ENCODE data around the gene TRIM28. TPM values are rescaled to one million over a fixed set of nuclear protein-coding genes. Genes with fewer than 3 reads are reported as not detected.

Gene TRIM28
- total RNA-seq, 2 experiments from 2014 or later: 481 to 758 TPM

- H3K9me3 Mint-ChIP-seq (ENCODE audit: low read depth): no peaks in the 10 kb centered on the region
- peaks cover 65% of the 10 kb centered on the region for H3K4me1 Mint-ChIP-seq
- no peaks in the 10 kb centered on the region for H3K27me3 Mint-ChIP-seq
- peak; percentile 37 for DNase-seq
- peaks cover 53% of the 10 kb centered on the region for H3K36me3 Mint-ChIP-seq (ENCODE audit: low read depth)
- ChIA-PET POLR2A (interaction anchor here (1.0 to 1.5 kb wide), 2 partner anchors 14 to 37 kb away, joined by 3 to 5 read pairs; partner anchors contain the start of genes TRIM28 and ZBTB45), CTCF (interaction anchor here (0.5 to 2.7 kb wide), 4 partner anchors 11 to 253 kb away, joined by 3 to 22 read pairs (median 3); partner anchors contain the start of gene ZBTB45)
- peak overlapping the region; percentile 92 for H3K4me3 Mint-ChIP-seq
- no peak for ATAC-seq
- intact Hi-C loops (cut with DNase I, micrococcal nuclease): loop anchor here (1.0 to 2.0 kb wide), 6 partner anchors 13 to 374 kb away; partner anchors contain the start of genes TRIM28 (in 1 of the 2), ZBTB45 (in 1 of the 2), ZNF274 (in 1 of the 2) and ZNF446 (in 1 of the 2)
- H3K27ac Mint-ChIP-seq: peak overlapping the region; percentile 94
Observed at GRCh38 chr19:58557221-58558065, 13.6 kb downstream of the TRIM28 start.

GRCh38 chr19:58558066-58558622 lies 14.3 kb downstream of the TRIM28 start, which contains the start of gene UBE2M:
TSS of gene UBE2M (minus strand) at chr19:58558611. CDS start at chr19:58558381, 230 bp downstream.
- intact Hi-C loops (cut with DNase I, micrococcal nuclease): loop anchor here (1.0 to 2.0 kb wide), 6 partner anchors 13 to 375 kb away; partner anchors contain the start of genes TRIM28 (in 1 of the 2), ZBTB45 (in 1 of the 2), ZNF274 (in 1 of the 2) and ZNF446 (in 1 of the 2)
- DNase-seq (peak; percentile 82), ATAC-seq (no peak)
- peak within 1 kb of the TSS; percentile 100 for H3K27ac Mint-ChIP-seq
- POLR2A ChIA-PET: interaction anchor here (1.0 to 1.5 kb wide), 2 partner anchors 14 to 38 kb away, joined by 3 to 5 read pairs; partner anchors contain the start of genes TRIM28 and ZBTB45
- no peaks in the 10 kb centered on the region for H3K27me3 Mint-ChIP-seq
- no peaks in the 10 kb centered on the region for H3K9me3 Mint-ChIP-seq (ENCODE audit: low read depth)
- CTCF ChIA-PET: interaction anchor here (1.3 to 2.7 kb wide), 2 partner anchors 8 to 39 kb away, joined by 4 to 22 read pairs; partner anchors contain the start of gene ZBTB45
- H3K36me3 Mint-ChIP-seq (ENCODE audit: low read depth): peaks cover 48% of the 10 kb centered on the region
- peak within 1 kb of the TSS; percentile 92 for H3K4me3 Mint-ChIP-seq
- peaks cover 62% of the 10 kb centered on the region for H3K4me1 Mint-ChIP-seq

- peaks cover 65% of the 10 kb centered on the region for H3K4me1 Mint-ChIP-seq
- H3K36me3 Mint-ChIP-seq (ENCODE audit: low read depth): peaks cover 44% of the 10 kb centered on the region
- H3K4me3 Mint-ChIP-seq: peak overlapping the region; percentile 92
- H3K27me3 Mint-ChIP-seq: no peaks in the 10 kb centered on the region
- no peaks in the 10 kb centered on the region for H3K9me3 Mint-ChIP-seq (ENCODE audit: low read depth)
- DNase-seq (peak; percentile 100), ATAC-seq (peak; percentile 69)
- H3K27ac Mint-ChIP-seq: peak overlapping the region; percentile 100
- ChIA-PET CTCF (interaction anchor here (1.0 to 2.7 kb wide), 4 partner anchors 8 to 45 kb away, joined by 3 to 22 read pairs (median 5); partner anchors contain the start of gene ZBTB45), POLR2A (interaction anchor here (0.6 to 2.4 kb wide), 8 partner anchors 12 to 375 kb away, joined by 3 to 12 read pairs (median 7); partner anchors contain the start of genes MZF1, TRIM28 and ZBTB45)
- intact Hi-C loops (cut with DNase I, micrococcal nuclease): loop anchor here (1.0 to 2.0 kb wide), 12 partner anchors 14 to 375 kb away; partner anchors contain the start of genes MZF1 (in 1 of the 2), RPS5 (in 1 of the 2), TRIM28 (in 1 of the 2) and ZBTB45 (in 1 of the 2)
Observed at GRCh38 chr19:58558623-58559274, 14.9 kb downstream of the TRIM28 start.

GRCh38 chr19:58559275-58560006 lies 15.6 kb downstream of the TRIM28 start:
- Mint-ChIP-seq H3K36me3 (ENCODE audit: low read depth) (peaks cover 38% of the 10 kb centered on the region), H3K4me3 (peak overlapping the region; percentile 92), H3K27me3 (no peaks in the 10 kb centered on the region), H3K27ac (peak overlapping the region; percentile 100), H3K4me1 (peaks cover 67% of the 10 kb centered on the region), H3K9me3 (ENCODE audit: low read depth) (no peaks in the 10 kb centered on the region)
- intact Hi-C loops (cut with DNase I, micrococcal nuclease): loop anchor here (1.0 to 2.0 kb wide), 7 partner anchors 13 to 178 kb away; partner anchors contain the start of genes MZF1 (in 1 of the 2), RPS5 (in 1 of the 2), TRIM28 (in 1 of the 2) and ZNF324 (in 1 of the 2)
- POLR2A ChIA-PET: interaction anchor here (0.6 to 2.4 kb wide), 6 partner anchors 12 to 376 kb away, joined by 3 to 12 read pairs (median 9); partner anchors contain the start of genes MZF1, TRIM28 and ZBTB45
- DNase-seq (peak; percentile 90), ATAC-seq (peak; percentile 20)
- CTCF ChIA-PET: interaction anchor here (1.0 to 2.7 kb wide), 4 partner anchors 9 to 46 kb away, joined by 3 to 22 read pairs (median 5); partner anchors contain the start of gene ZBTB45

- ChIA-PET POLR2A (interaction anchor here (0.7 to 2.4 kb wide), 6 partner anchors 12 to 41 kb away, joined by 3 to 12 read pairs (median 9); partner anchors contain the start of genes MZF1, TRIM28 and ZBTB45), CTCF (interaction anchor here (0.6 to 2.7 kb wide), 5 partner anchors 20 to 181 kb away, joined by 3 to 22 read pairs (median 6); partner anchors contain the start of gene ZBTB45)
- peak overlapping the region; percentile 100 for H3K27ac Mint-ChIP-seq
- peak overlapping the region; percentile 92 for H3K4me3 Mint-ChIP-seq
- intact Hi-C loops (cut with DNase I, micrococcal nuclease): no loop called here
- DNase-seq (no peak), ATAC-seq (no peak)
- peaks cover 32% of the 10 kb centered on the region for H3K36me3 Mint-ChIP-seq (ENCODE audit: low read depth)
- H3K9me3 Mint-ChIP-seq (ENCODE audit: low read depth): no peaks in the 10 kb centered on the region
- H3K4me1 Mint-ChIP-seq: peaks cover 64% of the 10 kb centered on the region
- no peaks in the 10 kb centered on the region for H3K27me3 Mint-ChIP-seq
Observed at GRCh38 chr19:58560007-58560887, 16.4 kb downstream of the TRIM28 start.

- DNase-seq: no peak
- H3K27ac Mint-ChIP-seq: no peak overlapping the region
- POLR2A ChIA-PET: interaction anchor here (2.2 to 2.4 kb wide), 2 partner anchors 15 to 17 kb away, joined by 9 to 12 read pairs; partner anchors contain the start of gene TRIM28
- H3K4me3 Mint-ChIP-seq: no peak overlapping the region
- no peak for ATAC-seq
- H3K36me3 Mint-ChIP-seq (ENCODE audit: low read depth): peaks cover 26% of the 10 kb centered on the region
- intact Hi-C loops (cut with DNase I, micrococcal nuclease): no loop called here
- peaks cover 59% of the 10 kb centered on the region for H3K4me1 Mint-ChIP-seq
- H3K9me3 Mint-ChIP-seq (ENCODE audit: low read depth): no peaks in the 10 kb centered on the region
- CTCF ChIA-PET: interaction anchor here (0.6 to 2.1 kb wide), 3 partner anchors 21 to 181 kb away, joined by 3 to 10 read pairs (median 3); no protein-coding TSS in a partner anchor
- no peaks in the 10 kb centered on the region for H3K27me3 Mint-ChIP-seq
Observed at GRCh38 chr19:58560921-58561320, 17.1 kb downstream of the TRIM28 start.

- ChIA-PET POLR2A (interaction anchor here (1.7 to 2.4 kb wide), 3 partner anchors 14 to 18 kb away, joined by 6 to 12 read pairs (median 9); partner anchors contain the start of gene TRIM28), CTCF (interaction anchor here (0.6 to 2.1 kb wide), 4 partner anchors 8 to 41 kb away, joined by 3 to 10 read pairs (median 4); no protein-coding TSS in a partner anchor)
- no peak overlapping the region for H3K27ac Mint-ChIP-seq
- ATAC-seq: no peak
- no peaks in the 10 kb centered on the region for H3K9me3 Mint-ChIP-seq (ENCODE audit: low read depth)
- no peaks in the 10 kb centered on the region for H3K27me3 Mint-ChIP-seq
- intact Hi-C loops (cut with DNase I, micrococcal nuclease): no loop called here
- no peak for DNase-seq
- peaks cover 54% of the 10 kb centered on the region for H3K4me1 Mint-ChIP-seq
- peaks cover 24% of the 10 kb centered on the region for H3K36me3 Mint-ChIP-seq (ENCODE audit: low read depth)
- H3K4me3 Mint-ChIP-seq: peak overlapping the region; percentile 74
Observed at GRCh38 chr19:58561373-58562121, 17.7 kb downstream of the TRIM28 start.

- peak overlapping the region; percentile 67 for H3K27ac Mint-ChIP-seq
- H3K27me3 Mint-ChIP-seq: no peaks in the 10 kb centered on the region
- H3K36me3 Mint-ChIP-seq (ENCODE audit: low read depth): peaks cover 18% of the 10 kb centered on the region
- peak overlapping the region; percentile 74 for H3K4me3 Mint-ChIP-seq
- intact Hi-C loops (cut with DNase I, micrococcal nuclease): no loop called here
- ATAC-seq (no peak), DNase-seq (peak; percentile 66)
- H3K4me1 Mint-ChIP-seq: peaks cover 45% of the 10 kb centered on the region
- CTCF ChIA-PET: interaction anchor here (0.9 to 2.1 kb wide), 5 partner anchors 17 to 48 kb away, joined by 3 to 10 read pairs (median 4); no protein-coding TSS in a partner anchor
- H3K9me3 Mint-ChIP-seq (ENCODE audit: low read depth): no peaks in the 10 kb centered on the region
- POLR2A ChIA-PET: interaction anchor here (1.7 kb wide), 1 partner anchor 19 kb away, joined by 6 read pairs; the partner anchor contains the start of gene TRIM28
Observed at GRCh38 chr19:58562122-58563033, 18.5 kb downstream of the TRIM28 start.
